DMS114 treated with DMSO at 0.1 percent for 48 hours (cell line): ENCODE results near the gene KCNK4.

Source experiments
- DNase-seq: peaks from one replicate; lab custom pipeline; 2025; ENCODE audit not compliant: unreplicated experiment; lab: John Stamatoyannopoulos, UW

Gene KCNK4

GRCh38 chr11:64268025-64268892 lies 22.8 kb upstream of the KCNK4 start:
- no peak for DNase-seq

GRCh38 chr11:64268893-64269539 lies 22.1 kb upstream of the KCNK4 start:
- DNase-seq = peak; percentile 32

- DNase-seq = peak; percentile 99
Observed at GRCh38 chr11:64269540-64270220, 21.4 kb upstream of the KCNK4 start.

- DNase-seq = no peak
Observed at GRCh38 chr11:64275031-64275800, 15.9 kb upstream of the KCNK4 start.

- no peak for DNase-seq
Observed at GRCh38 chr11:64275841-64276240, 15.3 kb upstream of the KCNK4 start.

GRCh38 chr11:64276653-64277431 lies 14.3 kb upstream of the KCNK4 start:
- no peak for DNase-seq

- DNase-seq = no peak
Observed at GRCh38 chr11:64278576-64279190, 12.4 kb upstream of the KCNK4 start.

- DNase-seq = no peak
Observed at GRCh38 chr11:64281957-64282770, 8.9 kb upstream of the KCNK4 start.

GRCh38 chr11:64283092-64283491 lies 8.0 kb upstream of the KCNK4 start:
- DNase-seq = no peak

GRCh38 chr11:64284048-64284961 lies 6.8 kb upstream of the KCNK4 start, which contains the start of gene BAD:
Gene BAD, minus strand, starts transcription at chr11:64284665. Its CDS starts 297 bp downstream, at chr11:64284368.
- DNase-seq = peak; percentile 85

GRCh38 chr11:64284962-64285884 lies 5.9 kb upstream of the KCNK4 start, which contains the start of gene GPR137:
Gene GPR137, plus strand, starts transcription at chr11:64285848. Its CDS starts 677 bp downstream, at chr11:64286525.
- peak; percentile 72 for DNase-seq

- no peak for DNase-seq
Observed at GRCh38 chr11:64285885-64286800, 5.0 kb upstream of the KCNK4 start.

GRCh38 chr11:64286801-64287159 lies 4.3 kb upstream of the KCNK4 start:
- DNase-seq = no peak

GRCh38 chr11:64287676-64288352 lies 3.3 kb upstream of the KCNK4 start:
- DNase-seq = no peak

- no peak for DNase-seq
Observed at GRCh38 chr11:64288353-64288750, 2.8 kb upstream of the KCNK4 start.
